ENCODE data around the gene CHRNE. TPM values are rescaled to one million over a fixed set of nuclear protein-coding genes. Genes with fewer than 3 reads are reported as not detected.

CHRNE gene
- total and polyA plus RNA-seq, 7 donors = 0.16 to 1.1 (median 0.34) TPM

GRCh38 chr17:4854111-4854681 is 48.7 kb downstream of the CHRNE start:
- WGBS, 3 donors = 89 to 96% (median 94%) methylated on average over 5 of the region's 5 CpGs
- Histone ChIP-seq H3K9me3 (no peaks in the 10 kb centered on the region), H3K27me3 (ENCODE audit: insufficient read depth in 3 of 3, low read length in 2 of 3) (no peaks in the 10 kb centered on the region), H3K4me3 (no peak overlapping the region), H3K27ac (no peak overlapping the region), H3K36me3 (ENCODE audit: insufficient read depth in 1 of 2, low read depth in 1 of 2) (no peaks in the 10 kb centered on the region), H3K4me1 (peaks cover 20% of the 10 kb centered on the region)
- ATAC-seq (no peak), DNase-seq (no peak)
- TF ChIP-seq CTCF (IDR thresholded peaks at IDR 0.05) = no peak
- intact Hi-C loops (cut with DNase I) = no loop called here

- intact Hi-C loops (cut with DNase I) = no loop called here
- Histone ChIP-seq H3K4me1 (peaks cover 12% of the 10 kb centered on the region), H3K36me3 (ENCODE audit: insufficient read depth in 1 of 2, low read depth in 1 of 2) (no peaks in the 10 kb centered on the region), H3K27me3 (ENCODE audit: insufficient read depth in 3 of 3, low read length in 2 of 3) (no peaks in the 10 kb centered on the region), H3K9me3 (no peaks in the 10 kb centered on the region), H3K4me3 (no peak overlapping the region), H3K27ac (no peak overlapping the region)
- DNase-seq (no peak), ATAC-seq (no peak)
- no peak for TF ChIP-seq CTCF (IDR thresholded peaks at IDR 0.05)
- WGBS, 3 donors = 94 to 97% (median 96%) methylated on average over 2 of the region's 2 CpGs
Measured at GRCh38 chr17:4853208-4853671, 49.7 kb downstream of the CHRNE start.

GRCh38 chr17:4852567-4853207 is 50.2 kb downstream of the CHRNE start:
- H3K9me3 ChIP-seq = no peaks in the 10 kb centered on the region
- no peak for TF ChIP-seq CTCF (IDR thresholded peaks at IDR 0.05)
- ATAC-seq (no peak), DNase-seq (no peak)
- H3K4me3 ChIP-seq = no peak overlapping the region
- no peaks in the 10 kb centered on the region for H3K27me3 ChIP-seq (ENCODE audit: insufficient read depth in 3 of 3, low read length in 2 of 3)
- intact Hi-C loops (cut with DNase I) = no loop called here
- no peaks in the 10 kb centered on the region for H3K36me3 ChIP-seq (ENCODE audit: insufficient read depth in 1 of 2, low read depth in 1 of 2)
- H3K4me1 ChIP-seq = peaks cover 9% of the 10 kb centered on the region
- H3K27ac ChIP-seq = no peak overlapping the region

GRCh38 chr17:4851084-4851483 is 51.8 kb downstream of the CHRNE start:
- Histone ChIP-seq H3K27ac (no peak overlapping the region), H3K4me3 (no peak overlapping the region), H3K27me3 (ENCODE audit: insufficient read depth in 3 of 3, low read length in 2 of 3) (no peaks in the 10 kb centered on the region), H3K4me1 (peaks cover 9% of the 10 kb centered on the region), H3K9me3 (no peaks in the 10 kb centered on the region), H3K36me3 (ENCODE audit: insufficient read depth in 1 of 2, low read depth in 1 of 2) (no peaks in the 10 kb centered on the region)
- ATAC-seq (no peak), DNase-seq (no peak)
- WGBS, 3 donors = 84 to 93% (median 93%) methylated on average over 3 of the region's 3 CpGs
- intact Hi-C loops (cut with DNase I) = no loop called here
- no peak for TF ChIP-seq CTCF (IDR thresholded peaks at IDR 0.05)

GRCh38 chr17:4850246-4850645 is 52.7 kb downstream of the CHRNE start:
- Histone ChIP-seq H3K4me1 (peaks cover 9% of the 10 kb centered on the region), H3K27me3 (ENCODE audit: insufficient read depth in 3 of 3, low read length in 2 of 3) (no peaks in the 10 kb centered on the region), H3K27ac (no peak overlapping the region), H3K4me3 (no peak overlapping the region), H3K9me3 (no peaks in the 10 kb centered on the region), H3K36me3 (ENCODE audit: insufficient read depth in 1 of 2, low read depth in 1 of 2) (no peaks in the 10 kb centered on the region)
- intact Hi-C loops (cut with DNase I) = no loop called here
- ATAC-seq (no peak), DNase-seq (no peak)
- TF ChIP-seq CTCF (IDR thresholded peaks at IDR 0.05) = no peak
- WGBS, 3 donors = 82 to 87% (median 86%) methylated on average over 2 of the region's 2 CpGs
